NCI-H2107 (cell line): Measurements from ENCODE around the gene PPP2R2B.
"Not testable (repeated sequence)": the region's sequence is repeated elsewhere in the genome, so short reads cannot be mapped to it uniquely, and the experiment has no call there.

Experiments
- DNase-seq: peaks from one replicate; lab custom pipeline; 2025; lab: John Stamatoyannopoulos, UW

Gene PPP2R2B

GRCh38 chr5:146607659-146608332 lies 270.8 kb downstream of the PPP2R2B start:
- no peak for DNase-seq

GRCh38 chr5:146606893-146607292 lies 271.7 kb downstream of the PPP2R2B start:
- DNase-seq, result no peak

- DNase-seq, result no peak
Observed at GRCh38 chr5:146600376-146600775, 278.2 kb downstream of the PPP2R2B start.

- no peak for DNase-seq
Observed at GRCh38 chr5:146599261-146599660, 279.3 kb downstream of the PPP2R2B start.

- no peak for DNase-seq
Observed at GRCh38 chr5:146595088-146595487, 283.5 kb downstream of the PPP2R2B start.

GRCh38 chr5:146592352-146592751 lies 286.2 kb downstream of the PPP2R2B start:
- no peak for DNase-seq

GRCh38 chr5:146589028-146589345 lies 289.6 kb downstream of the PPP2R2B start:
- no peak for DNase-seq

- DNase-seq, result no peak
Observed at GRCh38 chr5:146588331-146589027, 290.1 kb downstream of the PPP2R2B start.

- DNase-seq, result no peak
Observed at GRCh38 chr5:146586752-146587151, 291.8 kb downstream of the PPP2R2B start.

GRCh38 chr5:146584750-146585149 lies 293.8 kb downstream of the PPP2R2B start:
- DNase-seq, result no peak

GRCh38 chr5:146582051-146582596 lies 296.4 kb downstream of the PPP2R2B start:
- DNase-seq, result no peak

GRCh38 chr5:146580237-146580636 lies 298.3 kb downstream of the PPP2R2B start:
- no peak for DNase-seq

GRCh38 chr5:146574713-146575112 lies 303.8 kb downstream of the PPP2R2B start:
- no peak for DNase-seq

GRCh38 chr5:146568161-146568560 lies 310.4 kb downstream of the PPP2R2B start:
- no peak for DNase-seq

- DNase-seq, result peak; percentile 24
Observed at GRCh38 chr5:146565764-146566367, 312.7 kb downstream of the PPP2R2B start.

- DNase-seq, result no peak
Observed at GRCh38 chr5:146564007-146564762, 314.4 kb downstream of the PPP2R2B start.

- DNase-seq, result no peak
Observed at GRCh38 chr5:146562461-146562860, 316.1 kb downstream of the PPP2R2B start.

- DNase-seq, result no peak
Observed at GRCh38 chr5:146561711-146562110, 316.8 kb downstream of the PPP2R2B start.

- no peak for DNase-seq
Observed at GRCh38 chr5:146560205-146560812, 318.2 kb downstream of the PPP2R2B start.

GRCh38 chr5:146556884-146557283 lies 321.7 kb downstream of the PPP2R2B start:
- DNase-seq, result not testable (repeated sequence)

GRCh38 chr5:146553446-146553845 lies 325.1 kb downstream of the PPP2R2B start:
- DNase-seq, result no peak

GRCh38 chr5:146549615-146550014 lies 328.9 kb downstream of the PPP2R2B start:
- DNase-seq, result no peak
